Karpas-422 (cell line): ENCODE data around the gene MBNL2. TPM values are rescaled to one million over a fixed set of nuclear protein-coding genes. Genes with fewer than 3 reads are reported as not detected.
A peak's percentile ranks its signal among the peaks of the same experiment; 100 is the strongest.

Experiments
- DNase-seq: peaks from one replicate; pipeline ENCODE4 v3.0.0-alpha.2; 2015
- H2AFZ ChIP-seq: fragments of 200-600 bp; sonication (generic); 2 replicates; pipeline ENCODE4 v1.6.1; 2014; ENCODE audit warnings: antibody characterized with exemption, low read length, mixed read lengths
- H3K27ac ChIP-seq: fragments of 200-600 bp; sonication (generic); 2 replicates; pipeline ENCODE4 v1.5.1; 2014; ENCODE audit warnings: mild to moderate bottlenecking, low read length, moderate library complexity
- H3K27me3 ChIP-seq: fragments of 200-600 bp; sonication (generic); 2 replicates; pipeline ENCODE4 v1.6.1; 2014; ENCODE audit warnings: low read length, mixed read lengths
- H3K36me3 ChIP-seq: fragments of 200-600 bp; sonication (generic); 2 replicates; pipeline ENCODE4 v1.6.1; 2014; ENCODE audit warnings: low read length, mixed read lengths; ENCODE audit not compliant: insufficient read depth
- H3K4me1 ChIP-seq: fragments of 200-600 bp; sonication (generic); 2 replicates; pipeline ENCODE4 v1.6.1; 2014; ENCODE audit warnings: mild to moderate bottlenecking, low read length, mixed read lengths
- H3K4me2 ChIP-seq: fragments of 200-600 bp; sonication (generic); 2 replicates; pipeline ENCODE4 v1.6.1; 2014; ENCODE audit warnings: low read length, low read depth, mild to moderate bottlenecking; ENCODE audit not compliant: poor library complexity, severe bottlenecking
- H3K4me3 ChIP-seq: fragments of 200-600 bp; sonication (generic); 2 replicates; pipeline ENCODE4 v1.5.1; 2014; ENCODE audit warnings: mild to moderate bottlenecking, antibody characterized with exemption, low read length, mixed read lengths
- H3K79me2 ChIP-seq: fragments of 200-600 bp; sonication (generic); 2 replicates; pipeline ENCODE4 v1.6.1; 2014; ENCODE audit warnings: mild to moderate bottlenecking, low read length, mixed read lengths
- H3K9ac ChIP-seq: fragments of 200-600 bp; sonication (generic); 2 replicates; pipeline ENCODE4 v1.6.0; 2014; ENCODE audit warnings: low read length
- H3K9me2 ChIP-seq: fragments of 200-600 bp; sonication (generic), shearing (Covaris generic); replicated peaks from 2 replicates; pipeline ENCODE4 v1.6.0; 2014; ENCODE audit warnings: mild to moderate bottlenecking, low read length, moderate library complexity; ENCODE audit not compliant: insufficient read depth
- H3K9me3 ChIP-seq: fragments of 300-700, 200-600 bp; sonication (generic); 2 replicates; pipeline ENCODE4 v1.6.1; 2014; ENCODE audit warnings: low read length, mixed read lengths
- H4K20me1 ChIP-seq: fragments of 200-600 bp; sonication (generic); 2 replicates; pipeline ENCODE4 v1.6.1; 2014; ENCODE audit warnings: mild to moderate bottlenecking, antibody characterized with exemption, low read length, low read depth; ENCODE audit not compliant: insufficient read depth
- total RNA-seq: library from RNA; depleted of rRNA; stranded (reverse); fragments of >200 nt; shearing (Covaris generic); gene quantifications from 2 replicates; pipeline ENCODE4 v1.2.3, GENCODE V29; 2014; ENCODE audit warnings: low replicate concordance

MBNL2 gene
- total RNA-seq, 1 experiment from 2014 or later = 8.5 TPM

DNA sequence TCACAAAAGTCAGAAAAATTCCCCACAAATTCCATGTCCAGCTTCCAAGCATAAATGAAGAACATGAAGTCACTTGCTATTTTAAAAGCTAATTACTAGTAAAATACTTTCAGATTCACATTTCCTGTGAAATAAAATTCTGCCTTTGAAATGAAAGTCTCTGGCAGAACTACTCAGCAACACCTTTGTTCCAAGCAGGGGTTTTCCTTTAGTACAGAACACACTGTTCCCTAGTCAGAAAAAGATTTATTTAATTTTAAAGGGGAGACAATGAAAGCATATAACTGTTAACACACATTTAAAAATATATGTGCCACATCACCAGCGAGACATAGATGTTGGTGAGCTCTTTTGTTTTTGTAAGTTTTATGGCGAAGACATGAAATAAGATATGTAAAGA is 185.4 kb downstream of the MBNL2 start:
- Histone ChIP-seq H3K27ac (no peak overlapping the region), H3K9me3 (no peaks in the 10 kb centered on the region), H3K4me1 (no peaks in the 10 kb centered on the region), H3K9me2 (no peaks in the 10 kb centered on the region), H3K4me2 (no peak overlapping the region), H3K36me3 (no peaks in the 10 kb centered on the region), H3K9ac (no peak overlapping the region), H3K27me3 (no peaks in the 10 kb centered on the region), H4K20me1 (no peaks in the 10 kb centered on the region), H2AFZ (no peak overlapping the region), H3K4me3 (no peak overlapping the region), H3K79me2 (no peaks in the 10 kb centered on the region)
- DNase-seq = no peak

DNA sequence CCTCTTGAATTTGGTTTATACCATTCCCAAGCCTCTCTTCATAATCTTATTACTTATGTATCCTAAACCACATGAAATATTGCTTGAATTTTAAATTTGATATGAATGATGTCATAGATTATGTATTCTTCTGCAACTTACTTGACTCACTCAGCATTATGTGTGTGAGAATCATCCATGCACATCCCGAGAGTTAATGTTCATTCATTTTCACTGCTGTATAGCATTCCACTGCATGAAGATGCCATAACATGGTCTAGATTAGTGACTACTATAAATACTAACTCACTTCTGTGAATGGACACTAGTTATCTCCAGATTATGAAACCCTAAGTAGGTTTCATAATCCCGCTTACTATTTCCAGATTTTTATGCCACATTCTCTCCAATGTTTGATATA is 186.8 kb downstream of the MBNL2 start:
- Histone ChIP-seq H4K20me1 (no peaks in the 10 kb centered on the region), H2AFZ (no peak overlapping the region), H3K4me3 (no peak overlapping the region), H3K9me3 (no peaks in the 10 kb centered on the region), H3K27me3 (no peaks in the 10 kb centered on the region), H3K36me3 (no peaks in the 10 kb centered on the region), H3K4me1 (no peaks in the 10 kb centered on the region), H3K4me2 (no peak overlapping the region), H3K79me2 (no peaks in the 10 kb centered on the region), H3K9ac (no peak overlapping the region), H3K9me2 (no peaks in the 10 kb centered on the region), H3K27ac (no peak overlapping the region)
- no peak for DNase-seq

DNA sequence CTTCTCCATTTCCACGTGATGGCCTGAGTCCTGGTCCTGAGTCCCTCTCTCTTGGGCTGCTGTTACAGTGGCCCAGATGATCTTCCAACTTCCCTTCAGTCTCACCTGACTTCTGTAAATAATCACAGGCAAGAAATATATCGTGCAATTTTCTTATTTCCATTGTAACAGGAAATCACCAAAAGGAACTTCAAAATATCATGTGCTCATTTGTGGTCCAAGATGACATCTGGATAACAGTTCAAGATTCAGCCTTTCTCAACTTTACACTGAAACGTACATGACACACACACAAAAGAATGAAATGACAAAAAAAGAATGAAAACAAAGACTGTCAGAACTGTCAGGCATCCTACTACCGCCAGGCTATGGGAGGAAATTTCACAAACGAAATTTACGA is 189.9 kb downstream of the MBNL2 start:
- Histone ChIP-seq H3K27me3 (no peaks in the 10 kb centered on the region), H3K4me3 (no peak overlapping the region), H2AFZ (no peak overlapping the region), H4K20me1 (no peaks in the 10 kb centered on the region), H3K27ac (no peak overlapping the region), H3K9me2 (no peaks in the 10 kb centered on the region), H3K9me3 (no peaks in the 10 kb centered on the region), H3K4me1 (no peaks in the 10 kb centered on the region), H3K36me3 (no peaks in the 10 kb centered on the region), H3K79me2 (no peaks in the 10 kb centered on the region), H3K4me2 (no peak overlapping the region), H3K9ac (no peak overlapping the region)
- DNase-seq = no peak

DNA sequence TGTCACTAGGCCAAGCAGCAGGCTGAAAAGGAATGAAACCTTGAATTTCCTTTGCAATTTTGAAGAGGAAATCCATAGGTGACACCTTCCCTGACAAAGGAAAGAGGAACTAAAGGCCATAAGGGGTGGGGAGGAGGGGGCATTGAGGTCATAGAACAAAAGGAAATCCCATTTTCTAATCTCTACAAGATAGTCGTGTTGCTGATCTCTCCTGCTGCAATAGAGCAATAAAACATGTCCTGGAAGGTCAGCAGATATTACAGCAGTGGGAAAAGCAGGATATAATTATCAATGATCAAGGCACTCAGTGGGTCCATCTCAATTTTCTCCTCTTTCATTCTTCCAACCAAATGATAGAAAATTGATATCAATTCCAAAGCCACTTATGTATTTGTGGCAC is 191.6 kb downstream of the MBNL2 start:
- H3K9me2 ChIP-seq = no peaks in the 10 kb centered on the region
- H2AFZ ChIP-seq = no peak overlapping the region
- H3K27ac ChIP-seq = no peak overlapping the region
- H3K4me2 ChIP-seq = no peak overlapping the region
- H3K9me3 ChIP-seq = no peaks in the 10 kb centered on the region
- no peak overlapping the region for H3K4me3 ChIP-seq
- H3K79me2 ChIP-seq = no peaks in the 10 kb centered on the region
- DNase-seq = no peak
- no peaks in the 10 kb centered on the region for H3K4me1 ChIP-seq
- H3K9ac ChIP-seq = no peak overlapping the region
- H3K36me3 ChIP-seq = no peaks in the 10 kb centered on the region
- H4K20me1 ChIP-seq = no peaks in the 10 kb centered on the region
- H3K27me3 ChIP-seq = no peaks in the 10 kb centered on the region

DNA sequence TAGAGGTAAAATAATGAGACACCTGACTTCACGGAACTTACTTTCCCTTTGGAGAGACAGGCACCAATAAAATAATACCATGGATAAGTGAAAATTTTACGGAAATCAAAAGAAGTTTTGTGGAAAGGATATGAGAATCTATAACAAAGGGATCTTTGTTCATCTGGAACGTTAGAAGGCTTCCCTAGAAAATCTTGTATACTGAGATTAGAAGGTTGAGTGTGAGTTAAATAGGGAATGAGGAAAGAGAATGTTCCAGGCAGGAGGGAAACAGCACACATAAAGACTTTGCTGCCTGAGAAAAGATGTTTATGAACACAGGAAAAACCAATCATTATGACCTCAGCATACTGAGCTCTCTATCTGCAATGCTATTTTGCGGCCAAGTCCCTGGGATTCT is 192.3 kb downstream of the MBNL2 start:
- no peak for DNase-seq
- Histone ChIP-seq H3K79me2 (no peaks in the 10 kb centered on the region), H3K4me3 (no peak overlapping the region), H4K20me1 (no peaks in the 10 kb centered on the region), H3K27me3 (no peaks in the 10 kb centered on the region), H3K9ac (no peak overlapping the region), H3K4me1 (no peaks in the 10 kb centered on the region), H3K36me3 (no peaks in the 10 kb centered on the region), H3K27ac (no peak overlapping the region), H2AFZ (no peak overlapping the region), H3K9me3 (no peaks in the 10 kb centered on the region), H3K9me2 (no peaks in the 10 kb centered on the region), H3K4me2 (no peak overlapping the region)

- Histone ChIP-seq H3K9me2 (0 out of 2 replicates have a peak, but pooled peaks cover 6% of the 10 kb centered on the region), H3K27ac (no peak overlapping the region), H4K20me1 (no peaks in the 10 kb centered on the region), H2AFZ (no peak overlapping the region), H3K4me2 (no peak overlapping the region), H3K9ac (no peak overlapping the region), H3K4me3 (no peak overlapping the region), H3K4me1 (no peaks in the 10 kb centered on the region), H3K27me3 (no peaks in the 10 kb centered on the region), H3K36me3 (no peaks in the 10 kb centered on the region), H3K79me2 (no peaks in the 10 kb centered on the region), H3K9me3 (no peaks in the 10 kb centered on the region)
- no peak for DNase-seq
Measured at GRCh38 chr13:97417698-97418097, 195.6 kb downstream of the MBNL2 start.

DNA sequence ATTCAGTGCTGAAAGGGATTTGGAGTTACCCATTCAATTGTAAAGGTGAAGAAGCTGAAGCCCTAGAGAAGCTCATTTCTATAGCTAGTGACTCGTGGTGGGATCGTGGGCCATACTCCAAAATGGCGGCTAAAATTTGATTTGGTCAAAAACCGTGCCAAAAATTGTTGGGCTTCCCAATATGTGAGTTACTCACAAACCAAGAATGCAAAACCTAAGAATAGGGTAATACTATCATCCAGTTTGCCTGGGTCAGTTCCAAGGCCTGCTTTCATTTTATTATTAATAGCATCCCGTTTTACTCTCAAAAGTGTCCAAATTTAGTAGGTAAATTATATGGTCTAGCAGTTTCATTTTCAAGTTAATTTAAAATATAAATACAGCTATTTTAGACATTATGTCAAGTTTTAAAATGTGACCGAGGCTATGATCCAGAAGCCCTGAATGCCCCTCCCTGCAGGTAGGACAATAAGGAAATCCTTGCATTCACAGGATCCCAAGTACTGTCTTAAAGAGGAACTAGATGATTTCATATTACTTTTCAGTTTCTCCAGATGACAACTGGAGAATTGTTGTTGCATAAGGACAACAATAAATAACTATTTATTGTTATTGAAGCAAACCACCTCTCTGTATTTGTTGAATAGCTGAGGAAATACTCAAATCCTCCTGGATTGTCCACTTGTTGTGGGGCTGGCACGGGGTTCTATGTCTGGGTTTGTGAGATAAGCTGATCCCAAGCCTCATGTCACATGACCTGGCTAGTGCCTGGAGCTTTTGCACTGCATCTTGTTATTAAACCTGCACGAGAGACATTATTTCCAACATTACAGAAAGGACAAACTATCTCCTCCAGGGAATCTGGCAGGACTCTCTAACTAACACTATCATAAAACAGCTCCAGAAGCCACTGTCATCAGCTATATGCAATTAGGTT is 200.3 kb downstream of the MBNL2 start:
- Histone ChIP-seq H3K9me3 (no peaks in the 10 kb centered on the region), H3K4me2 (no peak overlapping the region), H3K27me3 (no peaks in the 10 kb centered on the region), H4K20me1 (no peaks in the 10 kb centered on the region), H3K27ac (no peak overlapping the region), H3K4me3 (no peak overlapping the region), H3K79me2 (no peaks in the 10 kb centered on the region), H3K9ac (no peak overlapping the region), H3K4me1 (no peaks in the 10 kb centered on the region), H2AFZ (no peak overlapping the region), H3K9me2 (0 out of 2 replicates have a peak, but pooled peaks cover 6% of the 10 kb centered on the region), H3K36me3 (no peaks in the 10 kb centered on the region)
- DNase-seq = peak; percentile 29

DNA sequence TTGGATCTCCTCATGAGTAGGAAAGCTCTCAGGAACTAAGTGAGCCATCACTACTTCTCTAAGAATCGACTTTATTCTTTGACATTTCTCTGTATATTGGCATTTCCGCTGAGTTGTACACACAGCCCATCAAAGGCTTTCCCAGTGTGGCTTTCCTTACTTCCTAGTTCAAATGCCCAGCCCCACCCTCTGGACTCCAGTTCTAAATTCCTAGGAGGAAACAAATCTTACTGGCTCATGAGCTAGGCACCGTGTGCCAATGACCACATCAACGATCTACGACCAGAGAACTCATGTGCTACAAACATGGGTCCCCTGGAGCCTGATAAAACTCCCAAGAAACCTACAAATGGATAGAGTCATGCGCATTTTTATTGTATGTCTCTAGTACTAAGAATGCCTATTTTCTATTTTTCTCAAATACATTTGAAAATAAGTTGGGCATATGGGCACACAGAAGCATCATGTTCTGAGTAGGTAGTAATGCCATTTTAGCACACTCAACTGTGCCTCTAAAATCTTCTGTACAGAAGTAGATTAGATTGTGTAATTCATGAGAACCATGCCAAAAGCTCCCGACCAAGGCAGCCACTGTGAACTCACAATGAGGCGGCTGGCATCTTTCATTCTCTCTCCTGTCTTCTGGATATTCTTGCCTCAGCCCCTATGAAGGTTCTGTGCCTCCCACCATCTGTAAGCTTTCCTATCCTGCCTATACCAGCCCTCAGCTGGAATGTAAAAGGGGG is 201.3 kb downstream of the MBNL2 start:
- Histone ChIP-seq H3K79me2 (no peaks in the 10 kb centered on the region), H3K4me1 (no peaks in the 10 kb centered on the region), H3K27me3 (no peaks in the 10 kb centered on the region), H3K4me3 (no peak overlapping the region), H3K36me3 (no peaks in the 10 kb centered on the region), H3K9me2 (0 out of 2 replicates have a peak, but pooled peaks cover 6% of the 10 kb centered on the region), H3K4me2 (no peak overlapping the region), H2AFZ (no peak overlapping the region), H3K9ac (no peak overlapping the region), H3K27ac (no peak overlapping the region), H3K9me3 (no peaks in the 10 kb centered on the region), H4K20me1 (no peaks in the 10 kb centered on the region)
- peak; percentile 23 for DNase-seq
